ENCODE data around the gene BUD31.
A peak's percentile ranks its signal among the peaks of the same experiment; 100 is the strongest.
"Not testable (repeated sequence)": the region's sequence is repeated elsewhere in the genome, so short reads cannot be mapped to it uniquely, and the experiment has no call there.

Gene BUD31

GRCh38 chr7:99380823-99381663 is 27.7 kb upstream of the BUD31 start:
- no peak for DNase-seq

GRCh38 chr7:99381664-99382075 is 27.1 kb upstream of the BUD31 start:
- DNase-seq: no peak

GRCh38 chr7:99383203-99383602 is 25.6 kb upstream of the BUD31 start:
- DNase-seq: no peak

GRCh38 chr7:99383791-99384370 is 24.9 kb upstream of the BUD31 start:
- no peak for DNase-seq

GRCh38 chr7:99384523-99384922 is 24.2 kb upstream of the BUD31 start:
- no peak for DNase-seq

GRCh38 chr7:99385564-99385963 is 23.2 kb upstream of the BUD31 start:
- DNase-seq: no peak

- DNase-seq: peak; percentile 47
Observed at GRCh38 chr7:99386584-99387238, 22.1 kb upstream of the BUD31 start.

- DNase-seq: not testable (repeated sequence)
Observed at GRCh38 chr7:99387239-99387635, 21.5 kb upstream of the BUD31 start.

GRCh38 chr7:99387912-99388311 is 20.9 kb upstream of the BUD31 start:
- no peak for DNase-seq

GRCh38 chr7:99389772-99390171 is 19.0 kb upstream of the BUD31 start:
- DNase-seq: no peak

GRCh38 chr7:99390941-99391602 is 17.7 kb upstream of the BUD31 start:
- DNase-seq: no peak

GRCh38 chr7:99392046-99392445 is 16.7 kb upstream of the BUD31 start:
- DNase-seq: no peak

- DNase-seq: no peak
Observed at GRCh38 chr7:99392659-99393354, 16.0 kb upstream of the BUD31 start.

- no peak for DNase-seq
Observed at GRCh38 chr7:99393355-99394187, 15.2 kb upstream of the BUD31 start.

GRCh38 chr7:99394188-99394502 is 14.6 kb upstream of the BUD31 start:
- no peak for DNase-seq

GRCh38 chr7:99395616-99396327 is 13.0 kb upstream of the BUD31 start:
- no peak for DNase-seq

GRCh38 chr7:99396418-99397296 is 12.1 kb upstream of the BUD31 start:
- DNase-seq: no peak

GRCh38 chr7:99397297-99397983 is 11.3 kb upstream of the BUD31 start:
- DNase-seq: no peak

- no peak for DNase-seq
Observed at GRCh38 chr7:99398891-99399445, 9.8 kb upstream of the BUD31 start.
